Naive thymus-derived CD4-positive, alpha-beta T cell (primary cell): Measurements from ENCODE around the gene EFNA3. TPM values are rescaled to one million over a fixed set of nuclear protein-coding genes. Genes with fewer than 3 reads are reported as not detected.
A peak's percentile ranks its signal among the peaks of the same experiment; 100 is the strongest.

ENCODE experiments used
- ATAC-seq: fragments of 150-1000 bp; cut with Tn5 transposase; 2 replicates; pipeline ENCODE4 v1.10.0; 2021; ENCODE audit warnings: mild to moderate bottlenecking, moderate library complexity
- CTCF ChIA-PET: fragments of 350-600 bp; sonication (Branson Sonifier 250); formaldehyde crosslinking; loops from one replicate; lab custom pipeline; 2021; ENCODE audit warnings: antibody characterized with exemption; lab: Charles Lee
- POLR2A ChIA-PET: fragments of 350-600 bp; sonication (Branson Sonifier 250); formaldehyde crosslinking; loops from one replicate; lab custom pipeline; 2021; ENCODE audit warnings: antibody characterized with exemption, inconsistent platforms; lab: Charles Lee
- DNase-seq, 9 donors: peaks; one replicate each; pipeline versions ENCODE4 v3.0.0 to v3.0.0-alpha.2; 2020 to 2022; ENCODE audit warnings: mixed read lengths in 1 of 9
- H3K27ac ChIP-seq: one replicate; pipeline ENCODE4 v1.7.0; 2013; ENCODE audit warnings: mild to moderate bottlenecking, low read depth, low read length, moderate library complexity
- H3K27me3 ChIP-seq, 2 donors: one replicate each; pipeline ENCODE4 v1.7.0; 2013; ENCODE audit warnings: low read length in 2 of 2, mild to moderate bottlenecking in 2 of 2, moderate library complexity in 2 of 2; ENCODE audit not compliant: control insufficient read depth in 2 of 2, insufficient read depth in 2 of 2
- H3K36me3 ChIP-seq, 3 experiments: 1 replicate in 2 of 3; 2 replicates in 1 of 3; pipeline ENCODE4 v1.7.0; 2013; ENCODE audit warnings: low read length in 3 of 3, mild to moderate bottlenecking in 3 of 3, moderate library complexity in 1 of 3; ENCODE audit not compliant: insufficient read depth in 3 of 3, control insufficient read depth in 2 of 3
- H3K4me1 ChIP-seq, 2 donors: one replicate each; pipeline ENCODE4 v1.7.0; 2013; ENCODE audit warnings: low read length in 2 of 2, mild to moderate bottlenecking in 2 of 2, moderate library complexity in 1 of 2; ENCODE audit not compliant: control insufficient read depth in 2 of 2, insufficient read depth in 2 of 2
- H3K4me3 ChIP-seq: 2 replicates; pipeline ENCODE4 v1.7.0; 2013; ENCODE audit warnings: mild to moderate bottlenecking, low read length
- H3K9me3 ChIP-seq, 3 experiments: 1 replicate in 2 of 3; 2 replicates in 1 of 3; pipeline ENCODE4 v1.7.0; 2013; ENCODE audit warnings: low read length in 3 of 3; ENCODE audit not compliant: control insufficient read depth in 2 of 3
- H3K27ac Mint-ChIP-seq, 9 donors: one replicate each; pipeline ENCODE4 v1.8.0; 2020 to 2022; ENCODE audit warnings: mixed read lengths in 9 of 9, mild to moderate bottlenecking in 8 of 9, moderate library complexity in 5 of 9, inconsistent platforms in 2 of 9
- H3K27me3 Mint-ChIP-seq, 5 donors: one replicate each; pipeline ENCODE4 v1.8.0; 2021 to 2022; ENCODE audit warnings: mixed read lengths in 5 of 5, mild to moderate bottlenecking in 1 of 5
- H3K36me3 Mint-ChIP-seq, 5 donors: one replicate each; pipeline ENCODE4 v1.8.0; 2020 to 2022; ENCODE audit warnings: mixed read lengths in 5 of 5, mild to moderate bottlenecking in 3 of 5, inconsistent platforms in 1 of 5
- H3K4me1 Mint-ChIP-seq, 7 donors: one replicate each; pipeline ENCODE4 v1.8.0; 2020 to 2022; ENCODE audit warnings: mixed read lengths in 7 of 7, mild to moderate bottlenecking in 3 of 7, inconsistent platforms in 1 of 7
- H3K4me3 Mint-ChIP-seq, 10 donors: one replicate each; pipeline ENCODE4 v1.8.0; 2020 to 2022; ENCODE audit warnings: mild to moderate bottlenecking in 10 of 10, mixed read lengths in 10 of 10, moderate library complexity in 6 of 10, inconsistent platforms in 2 of 10
- H3K9me3 Mint-ChIP-seq, 11 donors: one replicate each; pipeline ENCODE4 v1.8.0; 2020 to 2022; ENCODE audit warnings: mixed read lengths in 11 of 11, mild to moderate bottlenecking in 4 of 11, inconsistent platforms in 1 of 11, moderate library complexity in 1 of 11
- intact Hi-C, 2 donors: fragments of 100-400 bp; cut with micrococcal nuclease; formaldehyde crosslinking; loops; one replicate each; pipeline ENCODE4 v1.15.1; 2023
- polyA plus RNA-seq, 2 donors: library from polyadenylated mRNA; unstranded; fragments of 300-500 nt; fragmentation: Illumina TruSeq; gene quantifications; one replicate each; pipeline ENCODE4 v1.2.3, GENCODE V29; 2021
- total RNA-seq, 6 experiments: library from RNA in 5 of 6; stranded (reverse) in 5 of 6; gene quantifications; 1 replicate in 5 of 6; 2 replicates in 1 of 6; pipeline ENCODE4 v1.2.3 and lab custom pipeline; 2021 to 2026

Gene EFNA3
- total and polyA plus RNA-seq, 7 experiments from 2014 or later: 0.42 to 4.0 (median 1.7) TPM

DNA sequence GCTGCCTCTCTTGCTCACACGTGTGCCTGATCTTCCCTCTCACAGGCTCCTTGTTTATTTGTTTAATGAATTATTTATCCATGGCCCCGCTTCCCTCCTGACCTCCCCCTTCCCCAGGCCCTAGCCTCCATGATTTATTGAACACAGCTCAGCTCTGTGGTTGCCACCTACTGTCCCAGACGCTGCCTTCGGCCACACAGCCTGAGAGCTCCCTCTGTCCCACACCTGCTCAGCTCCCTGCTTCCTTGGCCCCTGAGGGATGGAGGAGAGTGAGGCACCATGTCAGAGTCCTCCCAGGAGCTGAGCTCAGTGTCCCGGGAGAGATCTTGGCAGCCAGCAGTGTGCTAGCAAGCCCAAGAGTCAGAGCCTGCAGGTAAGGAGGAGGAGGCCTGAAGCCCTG, 3.1 kb upstream of the EFNA3 start:
- Mint-ChIP-seq H3K27me3 (peaks cover 0 to 31% (median 6%) of the 10 kb centered on the region in 5 donors), H3K4me1 (peaks cover 23 to 72% (median 53%) of the 10 kb centered on the region in 7 donors), H3K36me3 (no peaks in the 10 kb centered on the region), H3K4me3 (peak overlapping the region in 1 of 10 donors; percentile 31), H3K9me3 (peaks cover 0 to 2% (median 0%) of the 10 kb centered on the region in 11 donors), H3K27ac (peak overlapping the region in 2 of 9 donors; percentile 45 to 48)
- ATAC-seq (no peak), DNase-seq (peak in 1 of 9 donors; percentile 6)
- Histone ChIP-seq H3K4me1 (peaks cover 19 to 28% of the 10 kb centered on the region in 2 donors), H3K4me3 (no peak overlapping the region), H3K36me3 (no peaks in the 10 kb centered on the region), H3K27ac (no peak overlapping the region), H3K9me3 (no peaks in the 10 kb centered on the region), H3K27me3 (no peaks in the 10 kb centered on the region)
- intact Hi-C loops: no loop called here
- CTCF ChIA-PET: interaction anchor here (0.6 to 8.1 kb wide), 3 partner anchors 9 to 99 kb away, joined by 3 to 52 read pairs (median 18); partner anchors contain the start of gene EFNA4
- POLR2A ChIA-PET: interaction anchor here (0.6 to 2.3 kb wide), 5 partner anchors 9 to 1282 kb away, joined by 3 to 8 read pairs (median 5); partner anchors contain the start of gene ADAM15

DNA sequence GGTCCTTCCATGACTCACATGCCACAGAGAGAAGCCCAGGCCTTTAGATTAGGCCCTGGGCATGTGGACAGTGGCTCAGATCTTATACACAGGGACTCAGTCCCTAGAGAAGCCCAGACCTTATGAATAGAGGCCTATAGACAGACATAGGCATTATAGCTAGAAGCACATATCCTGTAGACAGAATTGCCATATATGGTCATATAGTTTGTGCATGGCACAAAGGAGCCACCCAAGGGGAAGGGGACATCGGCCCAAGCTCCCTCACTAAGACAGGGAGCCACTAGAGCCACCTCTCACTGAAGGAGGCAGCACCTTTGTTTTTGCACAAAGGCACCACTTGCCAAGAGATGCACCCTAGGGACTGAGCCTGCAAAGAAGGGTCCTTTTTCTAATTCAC, 2.3 kb upstream of the EFNA3 start:
- intact Hi-C loops: no loop called here
- Mint-ChIP-seq H3K27ac (peak overlapping the region in 5 of 9 donors; percentile 47 to 81 (median 57)), H3K27me3 (peaks cover 3 to 36% (median 9%) of the 10 kb centered on the region in 5 donors), H3K4me3 (no peak overlapping the region), H3K4me1 (peaks cover 25 to 74% (median 53%) of the 10 kb centered on the region in 7 donors), H3K9me3 (peaks cover 0 to 3% (median 0%) of the 10 kb centered on the region in 11 donors), H3K36me3 (peaks cover 0 to under 1% (median 0%) of the 10 kb centered on the region in 5 donors)
- Histone ChIP-seq H3K27ac (no peak overlapping the region), H3K27me3 (peaks cover 5% of the 10 kb centered on the region in 2 donors), H3K4me1 (peaks cover 25 to 34% of the 10 kb centered on the region in 2 donors), H3K9me3 (no peaks in the 10 kb centered on the region), H3K4me3 (no peak overlapping the region), H3K36me3 (no peaks in the 10 kb centered on the region)
- ChIA-PET CTCF (interaction anchor here (0.6 to 8.1 kb wide), 5 partner anchors 8 to 100 kb away, joined by 3 to 52 read pairs (median 5); partner anchors contain the start of gene EFNA4), POLR2A (interaction anchor here (0.6 to 2.3 kb wide), 2 partner anchors 24 to 65 kb away, joined by 4 to 6 read pairs; no protein-coding TSS in a partner anchor)
- DNase-seq (peak in 1 of 9 donors; percentile 6), ATAC-seq (no peak)

DNA sequence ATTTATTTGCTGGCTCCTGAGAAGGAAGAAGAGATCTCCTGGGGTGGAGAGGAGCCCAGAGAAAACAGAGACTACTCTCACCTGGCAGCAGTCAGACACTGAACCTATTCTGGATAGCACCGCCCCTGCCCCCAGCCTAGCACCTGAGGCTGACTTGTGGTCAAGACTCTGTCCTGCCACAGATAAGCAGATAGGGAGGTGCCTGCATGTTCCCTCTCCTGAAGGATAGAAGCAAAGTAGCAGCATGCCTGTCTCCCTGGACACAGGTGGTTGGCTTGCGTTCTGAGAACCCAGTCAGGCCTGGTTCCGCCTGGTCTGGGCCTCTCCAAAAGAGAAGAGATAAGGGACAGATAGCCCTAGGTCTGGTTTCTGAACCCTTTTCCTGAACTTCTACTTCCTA, 1.3 kb upstream of the EFNA3 start:
- Histone ChIP-seq H3K36me3 (no peaks in the 10 kb centered on the region), H3K27ac (no peak overlapping the region), H3K27me3 (peaks cover 9 to 13% of the 10 kb centered on the region in 2 donors), H3K4me1 (peaks cover 33 to 44% of the 10 kb centered on the region in 2 donors), H3K4me3 (no peak overlapping the region), H3K9me3 (no peaks in the 10 kb centered on the region)
- Mint-ChIP-seq H3K27me3 (peaks cover 7 to 34% (median 15%) of the 10 kb centered on the region in 5 donors), H3K36me3 (peaks cover 0 to 4% (median 0%) of the 10 kb centered on the region in 5 donors), H3K4me1 (peaks cover 27 to 72% (median 53%) of the 10 kb centered on the region in 7 donors), H3K4me3 (peak overlapping the region in 9 of 10 donors; percentile 0 to 90 (median 40)), H3K27ac (peak overlapping the region in 8 of 9 donors; percentile 3 to 70 (median 36)), H3K9me3 (peaks cover 0 to 4% (median 0%) of the 10 kb centered on the region in 11 donors)
- intact Hi-C loops: no loop called here
- DNase-seq: peak in 1 of 9 donors; percentile 7
- ChIA-PET CTCF (interaction anchor here (0.8 to 8.1 kb wide), 2 partner anchors 9 to 14 kb away, joined by 3 to 52 read pairs; partner anchors contain the start of gene EFNA4), POLR2A (interaction anchor here (0.9 to 1.6 kb wide), 3 partner anchors 11 to 25 kb away, joined by 3 read pairs; no protein-coding TSS in a partner anchor)
- ATAC-seq: no peak

DNA sequence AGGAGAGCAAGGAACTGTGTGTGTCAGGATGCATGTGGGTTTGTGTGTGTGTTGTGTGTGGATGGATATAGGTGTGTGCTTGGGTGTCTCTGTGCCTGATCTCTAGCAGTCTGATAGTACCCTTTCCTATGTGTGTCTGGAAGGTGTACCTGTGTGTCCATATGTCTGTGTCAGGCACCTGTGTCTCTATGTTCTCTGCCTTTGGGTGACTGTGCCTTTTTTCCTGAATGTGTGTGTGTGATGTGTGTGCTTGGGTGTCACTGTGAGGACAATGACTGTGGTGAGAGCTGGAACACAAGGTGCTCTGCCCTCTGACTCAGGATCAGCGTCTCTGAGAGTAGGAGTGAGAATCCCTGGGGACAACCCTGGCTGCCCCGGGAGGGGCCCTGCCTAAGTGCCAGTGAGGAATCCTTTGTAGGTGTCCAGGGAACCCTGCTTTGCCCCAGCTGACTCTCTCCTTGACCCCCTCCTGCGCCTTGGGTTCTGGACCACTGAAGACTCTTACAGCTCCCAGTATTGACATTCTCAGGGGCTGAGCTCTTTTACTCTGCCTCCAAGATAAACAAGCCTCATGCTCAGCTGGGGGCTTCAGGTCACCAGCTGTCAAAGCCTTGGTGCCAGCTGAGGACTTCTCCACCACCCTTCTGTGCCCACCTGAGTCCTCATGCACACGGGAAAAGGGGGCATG, 735 bp upstream of the EFNA3 start:
- H3K4me3 ChIP-seq: no peak overlapping the region
- H3K36me3 ChIP-seq: no peaks in the 10 kb centered on the region
- no peak for ATAC-seq
- no peak overlapping the region for H3K27ac ChIP-seq
- CTCF ChIA-PET: interaction anchor here (0.8 to 8.1 kb wide), 3 partner anchors 9 to 310 kb away, joined by 3 to 52 read pairs (median 3); partner anchors contain the start of gene EFNA4
- H3K27me3 ChIP-seq: peaks cover 14 to 16% of the 10 kb centered on the region in 2 donors
- Mint-ChIP-seq H3K4me3 (peak overlapping the region; percentile 0 to 90 (median 59)), H3K27me3 (peaks cover 7 to 39% (median 18%) of the 10 kb centered on the region in 5 donors), H3K27ac (peak overlapping the region in 8 of 9 donors; percentile 3 to 70 (median 36)), H3K9me3 (peaks cover 0 to 4% (median 0%) of the 10 kb centered on the region in 11 donors), H3K4me1 (peaks cover 30 to 72% (median 56%) of the 10 kb centered on the region in 7 donors), H3K36me3 (peaks cover 0 to 4% (median 0%) of the 10 kb centered on the region in 5 donors)
- peaks cover 39 to 49% of the 10 kb centered on the region in 2 donors for H3K4me1 ChIP-seq
- no peaks in the 10 kb centered on the region for H3K9me3 ChIP-seq
- intact Hi-C loops: no loop called here
- peak in 1 of 9 donors; percentile 8 for DNase-seq
- POLR2A ChIA-PET: interaction anchor here (1.0 to 1.6 kb wide), 4 partner anchors 8 to 26 kb away, joined by 3 to 4 read pairs (median 4); partner anchors contain the start of gene EFNA4

- peaks cover 13 to 51% (median 29%) of the 10 kb centered on the region in 5 donors for H3K27me3 Mint-ChIP-seq
- ChIA-PET POLR2A (interaction anchor here (0.8 to 1.6 kb wide), 4 partner anchors 9 to 33 kb away, joined by 3 to 8 read pairs (median 4); partner anchors contain the start of gene EFNA4), CTCF (interaction anchor here (0.7 to 8.1 kb wide), 4 partner anchors 16 to 41 kb away, joined by 3 to 52 read pairs (median 4); partner anchors contain the start of gene EFNA4)
- no peaks in the 10 kb centered on the region for H3K36me3 ChIP-seq
- ATAC-seq (no peak), DNase-seq (no peak)
- peaks cover 0 to 4% (median 0%) of the 10 kb centered on the region in 5 donors for H3K36me3 Mint-ChIP-seq
- H3K4me3 Mint-ChIP-seq: peak overlapping the region; percentile 79 to 92 (median 86)
- peak overlapping the region; percentile 48 for H3K4me3 ChIP-seq
- peaks cover 0 to 4% (median 0%) of the 10 kb centered on the region in 11 donors for H3K9me3 Mint-ChIP-seq
- H3K27ac ChIP-seq: no peak overlapping the region
- intact Hi-C loops: loop anchor here (1.0 kb wide), 2 partner anchors 8 to 17 kb away; no protein-coding TSS in a partner anchor
- peaks cover 26 to 27% of the 10 kb centered on the region in 2 donors for H3K27me3 ChIP-seq
- peak overlapping the region in 8 of 9 donors; percentile 1 to 84 (median 50) for H3K27ac Mint-ChIP-seq
- H3K9me3 ChIP-seq: no peaks in the 10 kb centered on the region
- H3K4me1 ChIP-seq: peaks cover 47% of the 10 kb centered on the region in 2 donors
- peaks cover 25 to 68% (median 53%) of the 10 kb centered on the region in 7 donors for H3K4me1 Mint-ChIP-seq
Measured at GRCh38 chr1:155079210-155079486, 511 bp downstream of the EFNA3 start.
